Activated CD4-positive, alpha-beta T cell treated with anti-CD3 and anti-CD28 coated beads, Interleukin-2, amount 50 U/mL, for 24 hours (primary cell): Measurements from ENCODE around the gene DLG5.

Source experiments
- DNase-seq, 2 donors: peaks; one replicate each; pipeline ENCODE4 v3.0.0-alpha.2; 2020; ENCODE audit warnings: low read depth in 1 of 2, low spot score in 1 of 2

DLG5 gene

GRCh38 chr10:77868523-77868922 lies 58.0 kb downstream of the DLG5 start:
- DNase-seq = no peak

- DNase-seq = no peak
Observed at GRCh38 chr10:77867124-77867719, 59.3 kb downstream of the DLG5 start.

GRCh38 chr10:77866598-77866997 lies 60.0 kb downstream of the DLG5 start:
- no peak for DNase-seq

GRCh38 chr10:77865580-77866324 lies 60.8 kb downstream of the DLG5 start:
- no peak for DNase-seq

GRCh38 chr10:77864151-77864851 lies 62.3 kb downstream of the DLG5 start:
- no peak for DNase-seq

- no peak for DNase-seq
Observed at GRCh38 chr10:77863446-77863845, 63.1 kb downstream of the DLG5 start.

GRCh38 chr10:77862595-77862994 lies 64.0 kb downstream of the DLG5 start:
- no peak for DNase-seq

- no peak for DNase-seq
Observed at GRCh38 chr10:77861366-77861765, 65.2 kb downstream of the DLG5 start.

GRCh38 chr10:77859865-77860282 lies 66.7 kb downstream of the DLG5 start:
- no peak for DNase-seq

GRCh38 chr10:77859200-77859864 lies 67.2 kb downstream of the DLG5 start:
- no peak for DNase-seq

- no peak for DNase-seq
Observed at GRCh38 chr10:77857272-77857671, 69.3 kb downstream of the DLG5 start.

- DNase-seq = no peak
Observed at GRCh38 chr10:77856566-77856965, 70.0 kb downstream of the DLG5 start.

GRCh38 chr10:77855404-77856155 lies 71.0 kb downstream of the DLG5 start:
- no peak for DNase-seq

GRCh38 chr10:77854115-77854514 lies 72.4 kb downstream of the DLG5 start:
- DNase-seq = no peak

- DNase-seq = no peak
Observed at GRCh38 chr10:77853256-77853655, 73.3 kb downstream of the DLG5 start.

- no peak for DNase-seq
Observed at GRCh38 chr10:77850620-77851231, 75.8 kb downstream of the DLG5 start.

- DNase-seq = no peak
Observed at GRCh38 chr10:77849039-77849664, 77.4 kb downstream of the DLG5 start.

- DNase-seq = peak; percentile 23 to 30
Observed at GRCh38 chr10:77846718-77847311, 79.7 kb downstream of the DLG5 start.

GRCh38 chr10:77845451-77845850 lies 81.1 kb downstream of the DLG5 start:
- no peak for DNase-seq
